ENCODE data around the gene LENG9. TPM values are rescaled to one million over a fixed set of nuclear protein-coding genes. Genes with fewer than 3 reads are reported as not detected.
A peak's percentile ranks its signal among the peaks of the same experiment; 100 is the strongest.
"Not testable (repeated sequence)": the region's sequence is repeated elsewhere in the genome, so short reads cannot be mapped to it uniquely, and the experiment has no call there.

Gene LENG9
- 10 to 100 TPM in 3 of 4 donors, 1 to 10 TPM in 1; 1.1 to 16.5 (median 12.3) TPM for total RNA-seq

DNA sequence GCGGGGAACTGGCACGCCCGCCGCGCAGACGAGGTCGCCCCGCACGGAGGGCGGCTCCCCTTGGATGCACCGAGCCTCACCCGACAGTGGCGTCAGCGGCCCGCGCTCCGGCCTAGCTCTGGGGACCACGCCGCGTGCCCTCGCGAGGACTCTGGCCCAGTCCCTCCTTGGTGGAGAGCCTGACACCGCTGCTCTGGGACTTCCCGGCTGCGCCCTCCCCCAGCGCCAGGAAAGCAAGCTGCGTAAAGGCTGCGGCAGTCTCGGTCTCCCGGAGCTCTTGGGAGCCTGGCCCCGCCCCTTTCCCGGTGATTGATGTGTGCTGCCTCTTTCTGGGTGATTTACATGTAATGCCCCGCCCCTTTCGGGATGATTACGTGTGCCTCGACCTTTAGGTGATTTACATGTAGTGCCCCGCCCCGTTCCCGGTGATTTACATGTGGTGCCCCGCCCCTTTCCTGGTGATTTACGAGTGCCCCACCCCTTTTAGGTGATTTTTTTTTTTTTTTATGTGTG, at the start of gene LENG9:
LENG9 (minus strand) TSS at position 248 of the 513 bp plus-strand sequence. CDS start 252 bp downstream, outside the sequence.
- WGBS, 2 donors (ENCODE audit: low coverage in 1 of 2) = 0% methylated on average over 32 of the region's 41 CpGs; no CpG with 5 or more reads in 1 of the 2 donors
- H3K36me3 ChIP-seq = peaks cover 0 to 22% (median 6%) of the 10 kb centered on the region in 4 donors
- peaks cover 6 to 72% (median 42%) of the 10 kb centered on the region in 4 donors for H3K4me1 ChIP-seq
- peak within 1 kb of the TSS; percentile 50 to 72 (median 64) for H3K4me3 ChIP-seq
- no peaks in the 10 kb centered on the region for H3K9me3 ChIP-seq
- in situ Hi-C loops (cut with MboI; ENCODE audit: low pct_ligation_motif_present in 1 of 4, low pct_unique_long_range_greater_than_20kb in 1 of 4, low sequenced_read_pairs in 3 of 4) = no loop called here
- no peaks in the 10 kb centered on the region for H3K27me3 ChIP-seq
- TF ChIP-seq CTCF (IDR thresholded peaks at IDR 0.05) = no peak
- peak; percentile 93 for TF ChIP-seq POLR2A (IDR thresholded peaks at IDR 0.05)
- TF ChIP-seq POLR2AphosphoS5 (IDR thresholded peaks at IDR 0.05) = peak; percentile 96 to 98 (median 97)
- no peak for TF ChIP-seq EP300 (IDR thresholded peaks at IDR 0.05; ENCODE audit: low read depth)
- H3K27ac ChIP-seq = peak within 1 kb of the TSS; percentile 96 to 99 (median 98)
- intact Hi-C loops (cut with DNase I; ENCODE audit: low total_unique reads) = no loop called here
- DNase-seq = peak; percentile 100

DNA sequence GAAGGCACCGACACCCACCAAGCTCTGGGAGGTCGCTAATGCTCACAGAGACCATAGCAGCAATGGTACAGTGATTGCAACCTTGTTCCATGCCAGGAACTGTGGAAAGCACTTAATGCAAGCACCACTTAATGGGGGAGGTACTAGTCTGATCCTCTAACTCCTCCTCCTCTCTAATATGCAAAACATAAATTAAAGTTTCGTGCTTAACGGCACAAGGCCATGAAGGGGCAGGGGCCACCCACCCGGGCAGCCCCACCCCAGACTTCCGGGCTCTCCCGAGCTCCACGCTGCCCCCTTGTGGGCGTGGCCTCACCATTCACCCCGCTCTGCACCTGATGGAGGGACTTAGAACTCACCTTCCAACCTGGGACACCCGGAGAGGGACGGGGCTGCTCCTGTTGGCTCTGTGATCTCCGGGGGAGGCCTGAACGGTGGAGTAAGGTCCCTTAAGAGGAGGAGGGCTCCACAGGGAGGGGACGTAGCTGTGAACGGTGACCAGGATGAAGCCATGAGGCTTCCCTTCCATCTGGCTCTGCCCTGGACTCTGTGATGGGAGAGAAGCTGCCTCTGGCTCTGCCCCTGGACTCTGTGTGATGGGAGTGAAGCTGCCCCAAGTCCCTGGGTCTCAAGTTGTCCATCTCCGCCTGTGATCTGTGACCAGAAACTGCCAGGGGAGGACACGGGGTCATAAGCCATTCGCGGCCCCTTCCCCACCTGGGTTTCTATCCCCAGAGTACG, 45.8 kb upstream of the LENG9 start:
- WGBS, 2 donors (ENCODE audit: low coverage in 1 of 2) = 8% methylated on average over 2 of the region's 21 CpGs; no CpG with 5 or more reads in 1 of the 2 donors
- H3K27ac ChIP-seq; DNase-seq; H3K36me3 ChIP-seq; intact Hi-C loops (cut with DNase I; ENCODE audit: low total_unique reads); H3K4me1 ChIP-seq; in situ Hi-C loops (cut with MboI; ENCODE audit: low pct_ligation_motif_present in 1 of 4, low pct_unique_long_range_greater_than_20kb in 1 of 4, low sequenced_read_pairs in 3 of 4); H3K27me3 ChIP-seq; H3K9me3 ChIP-seq; H3K4me3 ChIP-seq: not testable (repeated sequence)

DNA sequence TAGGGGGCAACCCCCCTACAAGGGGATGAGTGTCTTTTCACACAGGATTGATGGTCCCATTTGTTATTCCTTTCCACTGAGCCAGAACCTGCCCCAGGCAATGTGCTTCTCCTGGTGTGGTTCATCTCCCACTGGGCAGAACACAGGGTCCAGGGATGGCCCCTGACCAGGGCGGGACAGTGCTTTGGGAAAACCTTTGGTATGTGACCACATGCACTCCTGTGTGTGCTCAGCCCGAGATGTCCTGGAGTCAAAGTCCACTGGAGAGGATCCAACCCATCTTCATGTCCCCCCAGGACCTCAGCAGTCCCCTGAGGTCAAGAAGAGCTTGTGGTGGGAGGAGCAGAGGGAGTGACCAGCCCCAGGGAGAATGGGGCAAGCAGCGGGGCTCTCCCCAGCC, 44.9 kb upstream of the LENG9 start:
- H3K4me1 ChIP-seq; H3K27ac ChIP-seq; H3K27me3 ChIP-seq; DNase-seq; H3K36me3 ChIP-seq; in situ Hi-C loops (cut with MboI; ENCODE audit: low pct_ligation_motif_present in 1 of 4, low pct_unique_long_range_greater_than_20kb in 1 of 4, low sequenced_read_pairs in 3 of 4); H3K9me3 ChIP-seq; H3K4me3 ChIP-seq; intact Hi-C loops (cut with DNase I; ENCODE audit: low total_unique reads): not testable (repeated sequence)
- 59% methylated on average over 2 of the region's 3 CpGs; no CpG with 5 or more reads in 1 of the 2 donors for WGBS, 2 donors (ENCODE audit: low coverage in 1 of 2)

- in situ Hi-C loops (cut with MboI; ENCODE audit: low pct_ligation_motif_present in 1 of 4, low pct_unique_long_range_greater_than_20kb in 1 of 4, low sequenced_read_pairs in 3 of 4) = no loop called here
These were observed 44.2 kb upstream of the LENG9 start for GRCh38 chr19:54507824-54508223.

DNA sequence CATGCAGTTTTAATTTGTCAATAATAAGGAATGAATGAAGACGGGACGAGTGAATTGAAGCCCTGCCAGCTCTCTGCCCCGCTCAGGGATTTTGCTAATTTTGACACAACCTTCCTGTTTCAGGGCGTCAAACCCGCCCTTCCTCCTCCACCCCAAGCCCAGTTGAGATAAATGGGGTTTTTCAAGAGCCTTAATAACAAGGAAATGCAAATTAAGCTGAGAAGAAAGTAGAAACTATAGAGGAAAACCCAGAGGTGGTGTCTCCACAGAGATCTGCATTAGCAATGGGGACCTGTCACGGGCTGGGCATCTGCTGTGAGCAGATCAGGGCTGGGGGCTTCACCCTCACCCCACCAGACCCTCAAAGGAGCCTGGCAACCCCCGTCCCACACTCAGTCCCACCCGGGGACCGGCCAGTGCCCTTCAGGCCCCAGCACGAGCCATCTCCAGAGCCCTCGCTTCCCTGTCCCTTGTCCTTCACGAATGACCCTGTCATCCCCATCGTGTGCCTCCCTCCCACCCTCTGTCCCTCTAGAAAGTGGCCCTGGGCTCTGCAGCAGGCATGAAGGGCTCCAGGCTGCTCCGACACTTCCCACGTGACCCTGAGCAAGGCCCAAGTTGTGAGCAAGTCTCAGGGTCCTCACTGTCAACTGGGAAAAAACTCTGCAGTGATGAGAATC, 43.6 kb upstream of the LENG9 start:
- H3K36me3 ChIP-seq; intact Hi-C loops (cut with DNase I; ENCODE audit: low total_unique reads); H3K4me3 ChIP-seq; H3K27me3 ChIP-seq; DNase-seq; H3K27ac ChIP-seq; H3K4me1 ChIP-seq; in situ Hi-C loops (cut with MboI; ENCODE audit: low pct_ligation_motif_present in 1 of 4, low pct_unique_long_range_greater_than_20kb in 1 of 4, low sequenced_read_pairs in 3 of 4); H3K9me3 ChIP-seq: not testable (repeated sequence)
- WGBS, 2 donors (ENCODE audit: low coverage in 1 of 2) = 56% methylated on average over 10 of the region's 15 CpGs; no CpG with 5 or more reads in 1 of the 2 donors

More at GRCh38 chr19:54507824-54508223, 44.2 kb upstream of the LENG9 start:
- TF ChIP-seq CTCF (IDR thresholded peaks at IDR 0.05) (no peak), EP300 (IDR thresholded peaks at IDR 0.05; ENCODE audit: low read depth) (no peak), POLR2A (IDR thresholded peaks at IDR 0.05) (no peak)
- H3K9me3 ChIP-seq = no peaks in the 10 kb centered on the region
- H3K27ac ChIP-seq = no peak overlapping the region
- intact Hi-C loops (cut with DNase I; ENCODE audit: low total_unique reads) = no loop called here
- H3K4me3 ChIP-seq = no peak overlapping the region
- no peaks in the 10 kb centered on the region for H3K4me1 ChIP-seq
- DNase-seq = no peak
- 57% methylated on average over 12 of the region's 12 CpGs; no CpG with 5 or more reads in 1 of the 2 donors for WGBS, 2 donors (ENCODE audit: low coverage in 1 of 2)
- H3K27me3 ChIP-seq = peaks cover 4% of the 10 kb centered on the region
- H3K36me3 ChIP-seq = no peaks in the 10 kb centered on the region
